CD14-positive monocyte (primary cell): Measurements from ENCODE around the gene BCL7C. TPM values are rescaled to one million over a fixed set of nuclear protein-coding genes. Genes with fewer than 3 reads are reported as not detected.
A peak's percentile ranks its signal among the peaks of the same experiment; 100 is the strongest.

Experiments
- DNase-seq, 3 donors: peaks; one replicate each; pipeline ENCODE4 v3.0.0-alpha.2; 2011 to 2022
- H2AFZ ChIP-seq: 2 replicates; pipeline ENCODE4 v1.6.0; 2012; ENCODE audit warnings: mild to moderate bottlenecking, low read depth, low read length, inconsistent platforms; ENCODE audit not compliant: insufficient read depth, poor library complexity, severe bottlenecking
- H3K27ac ChIP-seq, 2 donors: 1 replicate in 1 of 2; 2 replicates in 1 of 2; pipeline ENCODE4 v1.5.1; 2012 to 2013; ENCODE audit warnings: low read length in 2 of 2, control low read depth in 1 of 2, inconsistent platforms in 1 of 2, low read depth in 1 of 2, mild to moderate bottlenecking in 1 of 2
- H3K27me3 ChIP-seq, 2 donors: one replicate each; pipeline versions ENCODE4 v1.6.0 to v1.6.1; 2011 to 2013; ENCODE audit warnings: low read length in 2 of 2; ENCODE audit not compliant: control insufficient read depth in 2 of 2, insufficient read depth in 2 of 2
- H3K36me3 ChIP-seq, 2 donors: replicated peaks in 1 of 2; 1 replicate in 1 of 2; 2 replicates in 1 of 2; pipeline versions ENCODE4 v1.5.1 to v1.6.1; 2012 to 2013; ENCODE audit warnings: low read length in 2 of 2, control low read depth in 1 of 2, inconsistent platforms in 1 of 2, mild to moderate bottlenecking in 1 of 2; ENCODE audit not compliant: insufficient read depth in 2 of 2, control insufficient read depth in 1 of 2
- H3K4me1 ChIP-seq, 2 donors: 1 replicate in 1 of 2; 2 replicates in 1 of 2; pipeline versions ENCODE4 v1.5.1 to v1.6.1; 2012 to 2013; ENCODE audit warnings: low read length in 2 of 2, control low read depth in 1 of 2, inconsistent platforms in 1 of 2, mild to moderate bottlenecking in 1 of 2, moderate library complexity in 1 of 2; ENCODE audit not compliant: insufficient read depth in 2 of 2, control insufficient read depth in 1 of 2
- H3K4me2 ChIP-seq: replicated peaks from 2 replicates; pipeline ENCODE3; 2012; ENCODE audit warnings: low read length, moderate library complexity, mild to moderate bottlenecking; ENCODE audit not compliant: poor library complexity, severe bottlenecking; ENCODE audit errors: extremely low read depth
- H3K4me3 ChIP-seq, 3 experiments: fragments of 200-600 bp in 1 of 3; sonication (generic) in 1 of 3; replicated peaks in 1 of 3; 1 replicate in 2 of 3; 2 replicates in 1 of 3; pipeline ENCODE4 v1.5.1; 2011 to 2013; ENCODE audit warnings: low read length in 3 of 3, mild to moderate bottlenecking in 3 of 3, control low read depth in 2 of 3, low read depth in 2 of 3, inconsistent platforms in 1 of 3, moderate library complexity in 1 of 3
- H3K79me2 ChIP-seq: 2 replicates; pipeline ENCODE4 v1.6.0; 2012; ENCODE audit warnings: mild to moderate bottlenecking, control low read depth, inconsistent platforms, low read length, moderate library complexity; ENCODE audit not compliant: insufficient read depth
- H3K9ac ChIP-seq: 2 replicates; pipeline ENCODE4 v1.6.0; 2017; ENCODE audit warnings: low read length, mild to moderate bottlenecking; ENCODE audit not compliant: insufficient read depth, poor library complexity, severe bottlenecking
- H3K9me3 ChIP-seq, 2 donors: replicated peaks in 1 of 2; 1 replicate in 1 of 2; 2 replicates in 1 of 2; pipeline versions ENCODE4 v1.5.1 to v1.6.1; 2012 to 2013; ENCODE audit warnings: low read length in 2 of 2, control low read depth in 1 of 2; ENCODE audit not compliant: control insufficient read depth in 1 of 2, insufficient read depth in 1 of 2
- H4K20me1 ChIP-seq: 2 replicates; pipeline ENCODE4 v1.6.0; 2012; ENCODE audit warnings: mild to moderate bottlenecking, low read length, control low read depth, moderate library complexity; ENCODE audit not compliant: insufficient read depth
- H3K27ac Mint-ChIP-seq, 7 donors: one replicate each; pipeline ENCODE4 v1.8.0; 2020; ENCODE audit warnings: mild to moderate bottlenecking in 7 of 7, mixed read lengths in 7 of 7, moderate library complexity in 6 of 7, inconsistent platforms in 2 of 7
- H3K27me3 Mint-ChIP-seq, 3 donors: one replicate each; pipeline ENCODE4 v1.8.0; 2021 to 2022; ENCODE audit warnings: low read depth in 3 of 3, mild to moderate bottlenecking in 3 of 3, mixed read lengths in 3 of 3, moderate library complexity in 3 of 3, inconsistent platforms in 1 of 3
- H3K36me3 Mint-ChIP-seq, 2 donors: one replicate each; pipeline ENCODE4 v1.8.0; 2020; ENCODE audit warnings: mixed read lengths in 2 of 2, inconsistent platforms in 1 of 2, mild to moderate bottlenecking in 1 of 2
- H3K4me1 Mint-ChIP-seq: one replicate; pipeline ENCODE4 v1.8.0; 2020; ENCODE audit warnings: mild to moderate bottlenecking, mixed read lengths
- H3K4me3 Mint-ChIP-seq, 2 donors: one replicate each; pipeline ENCODE4 v1.8.0; 2020; ENCODE audit warnings: mild to moderate bottlenecking in 2 of 2, mixed read lengths in 2 of 2, moderate library complexity in 1 of 2
- H3K9me3 Mint-ChIP-seq, 7 donors: one replicate each; pipeline ENCODE4 v1.8.0; 2020 to 2022; ENCODE audit warnings: mixed read lengths in 7 of 7, mild to moderate bottlenecking in 6 of 7, moderate library complexity in 6 of 7, inconsistent platforms in 2 of 7
- WGBS: methylation state at CpG from one replicate; pipeline ENCODE4 v1.1.5; 2013; ENCODE audit warnings: missing lambda C conversion rate; ENCODE audit not compliant: insufficient coverage; 5-methylcytosine and 5-hydroxymethylcytosine counted together
- intact Hi-C, 2 donors: fragments of 100-400 bp; cut with micrococcal nuclease; formaldehyde crosslinking; loops; one replicate each; pipeline versions ENCODE4 v1.15.0 to v1.15.1; 2023
- polyA plus RNA-seq, 3 donors: library from polyadenylated mRNA; depleted of rRNA in 1 of 3; unstranded in 2 of 3; stranded (reverse) in 1 of 3; fragments of 300-500 nt in 2 of 3; fragments of >200 nt in 1 of 3; fragmentation: Illumina TruSeq in 2 of 3; gene quantifications; 1 replicate in 2 of 3; 2 replicates in 1 of 3; pipeline ENCODE4 v1.2.3, GENCODE V29; 2012 to 2021
- TF ChIP-seq, protein P1 (sequence below): fragments of 200-600 bp; IDR thresholded peaks from one replicate; pipeline ENCODE4 v1.8.0; 2022; ENCODE audit warnings: antibody characterized with exemption, mild to moderate bottlenecking

The BCL7C gene
- polyA plus RNA-seq, 3 donors: 11.4 to 19.1 (median 17.4) TPM

DNA sequence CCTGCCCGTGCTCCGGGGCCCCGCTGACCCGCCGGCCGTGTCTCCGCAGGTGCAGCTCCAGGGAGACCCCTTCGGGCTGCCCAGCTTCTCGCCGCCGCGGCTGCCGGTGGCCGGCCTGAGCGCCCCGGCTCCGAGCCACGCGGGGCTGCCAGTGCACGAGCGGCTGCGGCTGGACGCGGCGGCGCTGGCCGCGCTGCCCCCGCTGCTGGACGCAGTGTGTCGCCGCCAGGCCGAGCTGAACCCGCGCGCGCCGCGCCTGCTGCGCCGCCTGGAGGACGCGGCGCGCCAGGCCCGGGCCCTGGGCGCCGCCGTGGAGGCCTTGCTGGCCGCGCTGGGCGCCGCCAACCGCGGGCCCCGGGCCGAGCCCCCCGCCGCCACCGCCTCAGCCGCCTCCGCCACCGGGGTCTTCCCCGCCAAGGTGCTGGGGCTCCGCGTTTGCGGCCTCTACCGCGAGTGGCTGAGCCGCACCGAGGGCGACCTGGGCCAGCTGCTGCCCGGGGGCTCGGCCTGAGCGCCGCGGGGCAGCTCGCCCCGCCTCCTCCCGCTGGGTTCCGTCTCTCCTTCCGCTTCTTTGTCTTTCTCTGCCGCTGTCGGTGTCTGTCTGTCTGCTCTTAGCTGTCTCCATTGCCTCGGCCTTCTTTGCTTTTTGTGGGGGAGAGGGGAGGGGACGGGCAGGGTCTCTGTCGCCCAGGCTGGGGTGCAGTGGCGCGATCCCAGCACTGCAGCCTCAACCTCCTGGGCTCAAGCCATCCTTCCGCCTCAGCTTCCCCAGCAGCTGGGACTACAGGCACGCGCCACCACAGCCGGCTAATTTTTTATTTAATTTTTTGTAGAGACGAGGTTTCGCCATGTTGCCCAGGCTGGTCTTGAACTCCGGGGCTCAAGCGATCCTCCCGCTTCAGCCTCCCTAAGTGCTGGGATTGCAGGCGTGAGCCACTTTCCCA is 8.4 kb upstream of the BCL7C start:
- Histone ChIP-seq H3K79me2 (peaks cover 7% of the 10 kb centered on the region), H2AFZ (peak overlapping the region; percentile 96), H3K27ac (peak overlapping the region; percentile 80 to 89), H3K36me3 (no peaks in the 10 kb centered on the region), H3K9me3 (peaks cover 0 to 7% of the 10 kb centered on the region in 2 donors), H3K4me1 (peaks cover 41 to 48% of the 10 kb centered on the region in 2 donors), H3K27me3 (no peaks in the 10 kb centered on the region), H3K4me2 (peak overlapping the region; percentile 85), H4K20me1 (no peaks in the 10 kb centered on the region), H3K9ac (peak overlapping the region; percentile 75), H3K4me3 (peak overlapping the region; percentile 43 to 87 (median 48))
- DNase-seq: peak; percentile 53 to 72 (median 70)
- TF ChIP-seq, protein P1, sequence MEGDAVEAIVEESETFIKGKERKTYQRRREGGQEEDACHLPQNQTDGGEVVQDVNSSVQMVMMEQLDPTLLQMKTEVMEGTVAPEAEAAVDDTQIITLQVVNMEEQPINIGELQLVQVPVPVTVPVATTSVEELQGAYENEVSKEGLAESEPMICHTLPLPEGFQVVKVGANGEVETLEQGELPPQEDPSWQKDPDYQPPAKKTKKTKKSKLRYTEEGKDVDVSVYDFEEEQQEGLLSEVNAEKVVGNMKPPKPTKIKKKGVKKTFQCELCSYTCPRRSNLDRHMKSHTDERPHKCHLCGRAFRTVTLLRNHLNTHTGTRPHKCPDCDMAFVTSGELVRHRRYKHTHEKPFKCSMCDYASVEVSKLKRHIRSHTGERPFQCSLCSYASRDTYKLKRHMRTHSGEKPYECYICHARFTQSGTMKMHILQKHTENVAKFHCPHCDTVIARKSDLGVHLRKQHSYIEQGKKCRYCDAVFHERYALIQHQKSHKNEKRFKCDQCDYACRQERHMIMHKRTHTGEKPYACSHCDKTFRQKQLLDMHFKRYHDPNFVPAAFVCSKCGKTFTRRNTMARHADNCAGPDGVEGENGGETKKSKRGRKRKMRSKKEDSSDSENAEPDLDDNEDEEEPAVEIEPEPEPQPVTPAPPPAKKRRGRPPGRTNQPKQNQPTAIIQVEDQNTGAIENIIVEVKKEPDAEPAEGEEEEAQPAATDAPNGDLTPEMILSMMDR: peak; percentile 34
- no peaks in the 10 kb centered on the region for H3K36me3 Mint-ChIP-seq
- H3K27ac Mint-ChIP-seq: peak overlapping the region; percentile 90 to 97 (median 96)
- H3K9me3 Mint-ChIP-seq: peaks cover 0 to 10% (median 2%) of the 10 kb centered on the region in 7 donors
- 2% methylated on average over 92 of the region's 99 CpGs for WGBS
- intact Hi-C loops: loop anchor here (5.0 kb wide), 1 partner anchor 60 kb away; no protein-coding TSS in a partner anchor
- H3K27me3 Mint-ChIP-seq: peaks cover 0 to 5% (median 0%) of the 10 kb centered on the region in 3 donors
- H3K4me1 Mint-ChIP-seq: peaks cover 44% of the 10 kb centered on the region
- peak overlapping the region; percentile 96 to 98 for H3K4me3 Mint-ChIP-seq

GRCh38 chr16:30901201-30902028 is 7.5 kb upstream of the BCL7C start:
- Histone ChIP-seq H3K4me1 (peaks cover 49 to 56% of the 10 kb centered on the region in 2 donors), H2AFZ (peak overlapping the region; percentile 88), H3K4me2 (peak overlapping the region; percentile 85), H4K20me1 (no peaks in the 10 kb centered on the region), H3K79me2 (peaks cover 7% of the 10 kb centered on the region), H3K27me3 (no peaks in the 10 kb centered on the region), H3K4me3 (peak overlapping the region; percentile 40 to 74 (median 40)), H3K9me3 (peaks cover 0 to 7% of the 10 kb centered on the region in 2 donors), H3K27ac (peak overlapping the region in 1 of 2 donors; percentile 44), H3K36me3 (no peaks in the 10 kb centered on the region), H3K9ac (peak overlapping the region; percentile 75)
- H3K4me1 Mint-ChIP-seq: peaks cover 53% of the 10 kb centered on the region
- H3K9me3 Mint-ChIP-seq: peaks cover 0 to 10% (median 2%) of the 10 kb centered on the region in 7 donors
- no peak for DNase-seq
- TF ChIP-seq, protein P1: no peak
- intact Hi-C loops: loop anchor here (5.0 kb wide), 1 partner anchor 59 kb away; no protein-coding TSS in a partner anchor
- no peaks in the 10 kb centered on the region for H3K36me3 Mint-ChIP-seq
- H3K27ac Mint-ChIP-seq: peak overlapping the region in 4 of 7 donors; percentile 15 to 69 (median 46)
- peak overlapping the region; percentile 64 to 77 for H3K4me3 Mint-ChIP-seq
- peaks cover 0 to 5% (median 0%) of the 10 kb centered on the region in 3 donors for H3K27me3 Mint-ChIP-seq
- 0% methylated on average over 1 of the region's 6 CpGs for WGBS
